IPS DF 6.9 (cell line): Measurements from ENCODE around the gene KANSL1.

Source experiments
- DNase-seq: peaks from one replicate; pipeline ENCODE4 v3.0.0-alpha.2; 2013; ENCODE audit warnings: low read depth, low spot score
- H3K27ac ChIP-seq: one replicate; pipeline ENCODE4 v1.5.1; 2013; ENCODE audit warnings: low read length, control low read depth
- H3K27me3 ChIP-seq: 2 replicates; pipeline ENCODE4 v1.6.1; 2013; ENCODE audit warnings: mild to moderate bottlenecking, low read length; ENCODE audit not compliant: control insufficient read depth, insufficient read depth
- H3K36me3 ChIP-seq: 2 replicates; pipeline ENCODE4 v1.6.1; 2013; ENCODE audit warnings: low read length; ENCODE audit not compliant: control insufficient read depth, insufficient read depth
- H3K4me1 ChIP-seq: 2 replicates; pipeline ENCODE4 v1.6.1; 2013; ENCODE audit warnings: low read length; ENCODE audit not compliant: control insufficient read depth, insufficient read depth
- H3K4me3 ChIP-seq: 2 replicates; pipeline ENCODE4 v1.5.1; 2013; ENCODE audit warnings: mild to moderate bottlenecking, low read length
- H3K9me3 ChIP-seq: 2 replicates; pipeline ENCODE4 v1.6.1; 2013; ENCODE audit warnings: low read length, inconsistent platforms; ENCODE audit not compliant: control insufficient read depth, insufficient read depth
- WGBS: extraction: QIAGEN DNeasy Blood & Tissue Kit; methylation state at CpG from one replicate; pipeline ENCODE4 v1.1.7; 2013; ENCODE audit warnings: mixed read lengths, missing lambda C conversion rate; ENCODE audit not compliant: insufficient read length, insufficient coverage; 5-methylcytosine and 5-hydroxymethylcytosine counted together

The KANSL1 gene

DNA sequence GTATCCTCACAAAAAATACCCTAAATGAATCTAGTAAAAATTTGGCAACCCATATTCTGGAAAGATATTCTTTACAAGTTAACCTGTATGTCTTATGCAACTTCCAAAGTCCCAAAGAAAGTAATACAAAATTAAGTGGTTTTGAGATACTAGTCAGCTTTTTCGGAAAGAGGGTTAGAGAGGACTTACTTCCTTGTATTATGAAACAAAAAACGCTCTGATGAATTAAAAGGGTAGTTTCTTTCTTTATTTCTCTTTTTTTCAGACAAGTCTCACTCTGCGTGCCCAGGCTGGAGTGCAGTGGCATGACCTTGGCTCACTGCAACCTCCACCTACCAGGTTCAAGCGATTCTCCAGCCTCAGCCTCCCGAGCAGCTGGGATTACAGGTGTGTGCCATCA lies 51.6 kb downstream of the KANSL1 start:
- no peak overlapping the region for H3K27ac ChIP-seq

GRCh38 chr17:46140645-46141197 lies 52.5 kb downstream of the KANSL1 start:
- no peaks in the 10 kb centered on the region for H3K36me3 ChIP-seq
- no peak overlapping the region for H3K4me3 ChIP-seq
- DNase-seq, result no peak
- no peak overlapping the region for H3K27ac ChIP-seq
- no CpG with 5 or more reads among the region's 2 CpGs for WGBS
- no peaks in the 10 kb centered on the region for H3K27me3 ChIP-seq
- H3K9me3 ChIP-seq, result no peaks in the 10 kb centered on the region
- peaks cover 1% of the 10 kb centered on the region; the same call in 1 of the 2 replicates for H3K4me1 ChIP-seq

More for the DNA sequence above, 51.6 kb downstream of the KANSL1 start:
- Histone ChIP-seq H3K4me3 (no peak overlapping the region), H3K36me3 (no peaks in the 10 kb centered on the region), H3K4me1 (peaks cover 1% of the 10 kb centered on the region; the same call in 1 of the 2 replicates), H3K27me3 (no peaks in the 10 kb centered on the region), H3K9me3 (no peaks in the 10 kb centered on the region)
- no CpG with 5 or more reads among the region's 5 CpGs for WGBS
- DNase-seq, result no peak

DNA sequence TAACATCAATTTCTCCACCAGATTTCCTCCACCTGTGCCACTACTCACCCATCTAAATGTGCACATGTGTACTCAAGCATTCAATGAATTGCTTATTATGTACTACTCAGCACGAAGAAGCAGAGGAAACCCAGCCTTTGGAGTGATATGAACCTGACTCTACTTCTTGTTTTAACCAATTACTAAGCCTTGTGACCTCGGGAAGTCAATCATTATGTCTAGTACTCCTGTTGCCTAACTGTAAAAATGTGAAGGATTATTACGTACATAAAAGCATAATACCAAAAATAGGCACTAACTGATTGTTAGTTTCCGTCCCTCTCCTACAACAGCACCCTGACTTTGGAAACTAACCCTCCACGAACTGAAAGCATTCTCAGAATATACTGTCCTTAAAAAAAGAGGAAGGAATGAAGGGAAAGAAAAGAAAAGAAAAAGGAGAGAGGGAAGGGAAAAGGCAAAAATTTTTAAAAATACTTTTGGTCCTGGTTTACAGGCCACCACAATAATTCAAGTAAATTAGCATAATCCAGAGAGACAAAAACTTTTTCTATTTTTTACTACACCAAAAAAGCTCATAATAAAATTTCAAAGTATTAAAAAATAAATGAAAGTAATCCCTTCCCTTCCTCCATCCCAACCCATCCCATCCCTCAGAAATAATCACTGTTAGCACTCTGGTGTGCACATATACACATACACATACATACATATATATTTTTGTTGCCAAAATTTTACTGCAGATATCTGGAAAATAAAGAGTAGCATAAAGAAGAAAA lies 53.6 kb downstream of the KANSL1 start:
- no peak for DNase-seq
- Histone ChIP-seq H3K4me1 (no peaks in the 10 kb centered on the region), H3K27me3 (no peaks in the 10 kb centered on the region), H3K9me3 (no peaks in the 10 kb centered on the region), H3K27ac (no peak overlapping the region), H3K4me3 (no peak overlapping the region), H3K36me3 (no peaks in the 10 kb centered on the region)
- WGBS, result no CpG with 5 or more reads among the region's 5 CpGs

- no peaks in the 10 kb centered on the region for H3K4me1 ChIP-seq
- no peak for DNase-seq
- no CpG with 5 or more reads among the region's 3 CpGs for WGBS
Measured at GRCh38 chr17:46138473-46138872, 54.8 kb downstream of the KANSL1 start.

DNA sequence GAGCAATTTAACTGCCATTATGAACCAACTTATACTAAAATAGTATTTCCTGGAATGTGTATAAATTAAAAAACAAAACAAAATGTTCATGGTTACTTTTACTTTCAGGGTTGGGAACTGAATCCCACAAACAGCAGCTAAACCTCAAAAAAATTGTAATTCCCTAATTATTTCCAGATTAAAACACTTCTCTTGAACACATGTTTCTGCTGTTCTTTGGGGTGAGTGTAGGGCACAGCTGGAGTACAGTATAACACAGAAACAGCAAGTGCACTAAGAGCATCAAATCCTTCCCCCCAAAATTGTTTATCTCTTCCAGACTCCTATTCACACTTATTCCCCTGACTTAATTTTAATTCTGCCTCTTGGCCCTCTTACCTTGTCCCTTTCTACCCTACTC lies 56.4 kb downstream of the KANSL1 start:
- no peak for DNase-seq
- no peak overlapping the region for H3K27ac ChIP-seq

More at GRCh38 chr17:46138473-46138872, 54.8 kb downstream of the KANSL1 start:
- Histone ChIP-seq H3K9me3 (no peaks in the 10 kb centered on the region), H3K36me3 (no peaks in the 10 kb centered on the region), H3K27me3 (no peaks in the 10 kb centered on the region), H3K27ac (no peak overlapping the region), H3K4me3 (no peak overlapping the region)

GRCh38 chr17:46135879-46136563 lies 57.2 kb downstream of the KANSL1 start:
- H3K4me3 ChIP-seq, result no peak overlapping the region
- DNase-seq, result no peak
- H3K27ac ChIP-seq, result no peak overlapping the region
- H3K27me3 ChIP-seq, result no peaks in the 10 kb centered on the region
- H3K9me3 ChIP-seq, result no peaks in the 10 kb centered on the region
- H3K36me3 ChIP-seq, result no peaks in the 10 kb centered on the region
- WGBS, result no CpG with 5 or more reads among the region's 3 CpGs
- H3K4me1 ChIP-seq, result no peaks in the 10 kb centered on the region; the same call in 1 of the 2 replicates

More for the DNA sequence above, 56.4 kb downstream of the KANSL1 start:
- H3K4me1 ChIP-seq, result no peaks in the 10 kb centered on the region
- no peaks in the 10 kb centered on the region for H3K9me3 ChIP-seq
- no peaks in the 10 kb centered on the region for H3K36me3 ChIP-seq
- H3K4me3 ChIP-seq, result no peak overlapping the region
- H3K27me3 ChIP-seq, result no peaks in the 10 kb centered on the region

GRCh38 chr17:46135126-46135812 lies 58.0 kb downstream of the KANSL1 start:
- no peaks in the 10 kb centered on the region for H3K36me3 ChIP-seq
- H3K27ac ChIP-seq, result no peak overlapping the region
- H3K9me3 ChIP-seq, result no peaks in the 10 kb centered on the region
- H3K4me3 ChIP-seq, result no peak overlapping the region
- H3K4me1 ChIP-seq, result peaks cover 2% of the 10 kb centered on the region; the same call in 1 of the 2 replicates
- no peak for DNase-seq
- WGBS, result no CpG with 5 or more reads among the region's 4 CpGs
- no peaks in the 10 kb centered on the region for H3K27me3 ChIP-seq

DNA sequence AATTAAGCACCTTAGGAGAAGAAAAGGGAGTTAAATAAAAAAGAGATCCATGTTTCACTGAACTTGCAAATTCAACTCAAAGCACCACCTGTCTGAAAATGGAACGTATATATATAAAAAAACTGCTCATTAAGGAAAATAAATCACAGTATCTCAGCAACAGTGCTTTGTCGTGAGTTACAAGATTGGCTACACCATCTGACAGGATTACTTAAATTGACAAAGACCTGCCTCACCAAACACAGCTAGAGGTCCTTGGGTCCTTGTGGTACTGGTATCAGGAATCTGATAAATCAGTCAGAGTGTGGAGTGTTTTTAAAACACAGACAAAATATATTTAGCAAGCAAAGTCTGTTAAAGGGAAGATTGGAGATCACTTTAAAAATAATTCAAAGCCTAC lies 63.9 kb downstream of the KANSL1 start:
- no peaks in the 10 kb centered on the region for H3K27me3 ChIP-seq
- peaks cover 4% of the 10 kb centered on the region for H3K4me1 ChIP-seq
- DNase-seq, result no peak
- H3K9me3 ChIP-seq, result no peaks in the 10 kb centered on the region
- WGBS, result no CpG with 5 or more reads among the region's 2 CpGs
- no peak overlapping the region for H3K27ac ChIP-seq
- no peak overlapping the region for H3K4me3 ChIP-seq
- no peaks in the 10 kb centered on the region for H3K36me3 ChIP-seq

- no peak overlapping the region for H3K4me3 ChIP-seq
- H3K27me3 ChIP-seq, result no peaks in the 10 kb centered on the region
- no peaks in the 10 kb centered on the region for H3K9me3 ChIP-seq
- no CpG with 5 or more reads among the region's 4 CpGs for WGBS
- H3K36me3 ChIP-seq, result no peaks in the 10 kb centered on the region
- H3K4me1 ChIP-seq, result peaks cover 4% of the 10 kb centered on the region
- no peak overlapping the region for H3K27ac ChIP-seq
- DNase-seq, result no peak
Measured at GRCh38 chr17:46128453-46128852, 64.8 kb downstream of the KANSL1 start.

DNA sequence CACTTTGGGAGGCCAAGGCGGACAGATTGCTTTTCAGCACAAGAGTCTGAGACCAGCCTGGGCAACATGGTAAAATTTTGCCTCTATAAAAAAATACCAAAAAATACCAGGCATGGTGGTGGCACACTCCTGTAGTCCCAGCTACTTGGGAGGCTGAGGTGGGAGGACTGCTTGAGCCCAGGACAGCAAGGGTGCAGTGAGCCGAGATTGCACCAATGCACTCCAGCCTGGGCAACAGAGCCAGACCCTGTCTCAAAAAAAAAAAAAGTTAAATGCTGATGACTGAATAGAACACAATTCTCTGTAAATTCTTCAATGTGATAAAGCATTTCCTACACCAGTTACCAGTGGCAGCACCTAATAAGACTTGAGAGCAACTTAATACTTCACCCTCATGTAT lies 65.7 kb downstream of the KANSL1 start:
- H3K36me3 ChIP-seq, result no peaks in the 10 kb centered on the region
- H3K4me1 ChIP-seq, result peaks cover 4% of the 10 kb centered on the region

More for the DNA sequence above, 65.7 kb downstream of the KANSL1 start:
- no peak overlapping the region for H3K4me3 ChIP-seq
- WGBS, result no CpG with 5 or more reads among the region's 2 CpGs
- H3K27me3 ChIP-seq, result no peaks in the 10 kb centered on the region
- H3K9me3 ChIP-seq, result no peaks in the 10 kb centered on the region
- DNase-seq, result no peak
- no peak overlapping the region for H3K27ac ChIP-seq
